SK-N-SH treated with all-trans-retinoic acid at 6 μM for 48 hours (cell line): Measurements from ENCODE around the gene HHAT.

Experiments used
- ATAC-seq: fragments of 200-7000 bp; cut with Tn5 transposase; 3 replicates; pipeline ENCODE4 v1.9.1; 2020; ENCODE audit warnings: mild to moderate bottlenecking, moderate library complexity
- ARNTL ChIP-seq: fragments of 450-650 bp; formaldehyde crosslinking; IDR thresholded peaks from 2 replicates; pipeline ENCODE4 v1.5.0; 2020; ENCODE audit warnings: low read depth, mild to moderate bottlenecking, moderate library complexity, borderline replicate concordance
- CREB5 ChIP-seq: fragments of 250-450 bp; sonication (Bioruptor Pico); IDR thresholded peaks from 2 replicates; pipeline ENCODE4 v1.5.1; 2020; ENCODE audit warnings: low read depth, mild to moderate bottlenecking, moderate library complexity
- CSRNP3 ChIP-seq: fragments of 250-450 bp; sonication (Bioruptor Pico); IDR thresholded peaks from 2 replicates; pipeline ENCODE4 v1.5.1; 2021; ENCODE audit warnings: mild to moderate bottlenecking, moderate library complexity
- ESRRG ChIP-seq: fragments of 250-450 bp; sonication (Bioruptor Pico); IDR thresholded peaks from 2 replicates; pipeline ENCODE4 v1.6.1; 2021; ENCODE audit warnings: mild to moderate bottlenecking
- GLIS3 ChIP-seq: fragments of 250-450 bp; sonication (Bioruptor Pico); IDR thresholded peaks from 2 replicates; pipeline ENCODE4 v1.5.0; 2020; ENCODE audit warnings: mild to moderate bottlenecking, moderate library complexity
- OSR1 ChIP-seq: fragments of 250-450 bp; sonication (Bioruptor Pico); IDR thresholded peaks from 2 replicates; pipeline ENCODE4 v1.8.0; 2022; ENCODE audit warnings: moderate library complexity, mild to moderate bottlenecking, inconsistent platforms
- PATZ1 ChIP-seq: fragments of 250-450 bp; sonication (Bioruptor Pico); IDR thresholded peaks from 2 replicates; pipeline ENCODE4 v1.8.0; 2020; ENCODE audit warnings: mild to moderate bottlenecking, moderate library complexity, borderline replicate concordance
- POU6F1 ChIP-seq: fragments of 250-450 bp; sonication (Bioruptor Pico); IDR thresholded peaks from 2 replicates; pipeline ENCODE4 v1.8.0; 2021; ENCODE audit warnings: low read depth, mild to moderate bottlenecking, moderate library complexity, borderline replicate concordance
- PPARA ChIP-seq: fragments of 250-450 bp; sonication (Bioruptor Pico); IDR thresholded peaks from 2 replicates; pipeline ENCODE4 v1.5.0; 2020; ENCODE audit warnings: mild to moderate bottlenecking, borderline replicate concordance
- RARB ChIP-seq: fragments of 250-450 bp; sonication (Bioruptor Pico); IDR thresholded peaks from 2 replicates; pipeline ENCODE4 v1.8.0; 2021; ENCODE audit warnings: mild to moderate bottlenecking, moderate library complexity
- SNAI2 ChIP-seq: fragments of 250-450 bp; sonication (Bioruptor Pico); IDR thresholded peaks from 2 replicates; pipeline ENCODE4 v1.5.0; 2020; ENCODE audit warnings: mild to moderate bottlenecking, moderate library complexity
- TCF4 ChIP-seq: fragments of 250-450 bp; sonication (Bioruptor Pico); IDR thresholded peaks from 2 replicates; pipeline ENCODE4 v1.8.0; 2021; ENCODE audit warnings: mild to moderate bottlenecking, moderate library complexity, borderline replicate concordance
- ZC3H10 ChIP-seq: fragments of 250-450 bp; sonication (Bioruptor Pico); IDR thresholded peaks from 2 replicates; pipeline ENCODE4 v1.5.1; 2021; ENCODE audit warnings: mild to moderate bottlenecking, moderate library complexity
- ZFP30 ChIP-seq: fragments of 450-650 bp; formaldehyde crosslinking; IDR thresholded peaks from 2 replicates; pipeline ENCODE4 v1.5.0; 2022; ENCODE audit warnings: mild to moderate bottlenecking, moderate library complexity
- ZNF565 ChIP-seq: fragments of 450-650 bp; formaldehyde crosslinking; conservative IDR thresholded peaks from 2 replicates; pipeline ENCODE4 v1.5.0; 2020; ENCODE audit warnings: low read depth, mild to moderate bottlenecking, moderate library complexity
- ZNF70 ChIP-seq: fragments of 450-650 bp; formaldehyde crosslinking; IDR thresholded peaks from 2 replicates; pipeline ENCODE4 v1.5.0; 2020; ENCODE audit warnings: mild to moderate bottlenecking, moderate library complexity

The HHAT gene

GRCh38 chr1:210302501-210302900, 26.2 kb upstream of the HHAT start:
- ATAC-seq, result no peak
- TF ChIP-seq POU6F1 (no peak), ARNTL (CRISPR knock-in tag) (no peak), ZNF70 (no peak), PPARA (no peak)

- TF ChIP-seq ESRRG (CRISPR knock-in tag) (no peak), ZFP30 (no peak), PATZ1 (CRISPR knock-in tag) (no peak), PPARA (no peak), ZNF70 (no peak), OSR1 (CRISPR knock-in tag) (no peak), TCF4 (CRISPR knock-in tag) (no peak), RARB (CRISPR knock-in tag) (no peak), GLIS3 (no peak), POU6F1 (no peak), ZNF565 (no peak), ZC3H10 (CRISPR knock-in tag) (no peak), CREB5 (no peak), CSRNP3 (CRISPR knock-in tag) (no peak)
- no peak for ATAC-seq
Measured at GRCh38 chr1:210303391-210303790, 25.3 kb upstream of the HHAT start.

GRCh38 chr1:210310562-210311153, 18.0 kb upstream of the HHAT start:
- peak; percentile 37 for ATAC-seq
- TF ChIP-seq ZNF565, result no peak
- no peak for TF ChIP-seq ZNF70
- TF ChIP-seq PATZ1 (CRISPR knock-in tag), result no peak
- no peak for TF ChIP-seq CSRNP3 (CRISPR knock-in tag)
- TF ChIP-seq ZFP30, result no peak
- TF ChIP-seq ESRRG (CRISPR knock-in tag), result no peak
- no peak for TF ChIP-seq SNAI2 (CRISPR knock-in tag)
